Measurements from ENCODE around the gene REC8. TPM values are rescaled to one million over a fixed set of nuclear protein-coding genes. Genes with fewer than 3 reads are reported as not detected.
A peak's percentile ranks its signal among the peaks of the same experiment; 100 is the strongest.

The REC8 gene
- total and polyA plus RNA-seq, 2 of the 13 experiments (the other 11 are each of a cell fraction or from before 2014, with no cell fraction given), result 3.4 to 14.7 TPM

DNA sequence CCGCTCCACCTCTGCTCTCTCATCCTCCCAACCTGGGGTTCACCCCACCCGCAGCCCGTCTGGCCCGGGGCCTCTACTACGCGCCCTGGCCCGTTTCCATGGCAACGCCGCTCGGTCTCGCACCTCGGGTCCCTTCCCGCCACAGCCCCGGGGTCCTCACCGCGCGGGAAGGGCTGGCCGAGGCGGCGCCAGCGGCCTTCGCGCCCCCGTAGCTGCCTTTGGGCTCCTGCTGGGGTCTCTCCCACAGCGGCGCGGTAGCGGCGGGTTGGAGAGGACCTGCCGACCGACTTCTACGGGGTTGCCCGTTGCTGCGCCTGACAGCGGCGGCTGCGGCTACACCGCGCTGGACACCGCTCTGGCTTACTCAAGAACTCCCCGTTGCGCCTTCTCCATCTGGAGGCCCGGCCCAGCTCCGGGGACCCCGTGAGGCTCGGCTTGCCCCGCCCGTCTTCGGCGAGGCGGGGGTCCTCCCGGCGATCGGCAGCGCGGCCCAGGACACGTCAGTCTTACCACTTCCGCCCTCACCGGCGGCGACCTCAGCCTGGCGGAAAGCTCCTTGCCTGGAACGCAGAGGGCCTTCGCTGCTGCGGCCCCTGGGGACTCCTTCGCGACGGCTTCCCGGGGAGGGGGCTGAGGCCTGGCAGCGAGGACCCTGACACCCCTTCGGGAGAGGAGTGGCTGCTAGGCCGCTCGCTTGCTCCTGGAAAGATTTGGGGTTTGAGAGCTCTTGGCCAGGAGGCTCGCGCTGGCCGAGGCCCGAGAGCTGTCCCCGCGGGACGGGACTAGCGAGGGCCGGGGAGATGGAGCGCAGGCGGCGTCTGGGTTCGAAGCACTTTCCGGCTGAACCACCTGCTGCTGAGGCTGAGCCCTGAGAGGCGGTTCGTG is 23.5 kb downstream of the REC8 start, which contains the start of gene TM9SF1 (continued):
- TF ChIP-seq ZNF746 (CRISPR knock-in tag; IDR thresholded peaks at IDR 0.05), result no peak
- TF ChIP-seq TAF1 (CRISPR knock-in tag; IDR thresholded peaks at IDR 0.05), result peak; percentile 100
- TF ChIP-seq, protein P1, sequence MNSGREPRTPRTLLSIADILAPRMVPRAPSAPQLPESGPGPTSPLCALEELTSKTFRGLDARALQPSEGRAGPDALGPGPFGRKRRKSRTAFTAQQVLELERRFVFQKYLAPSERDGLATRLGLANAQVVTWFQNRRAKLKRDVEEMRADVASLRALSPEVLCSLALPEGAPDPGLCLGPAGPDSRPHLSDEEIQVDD (CRISPR knock-in tag; IDR thresholded peaks at IDR 0.05; ENCODE audit: borderline replicate concordance), result peak; percentile 91
- no peak for TF ChIP-seq CC2D1A (CRISPR knock-in tag; IDR thresholded peaks at IDR 0.05)
- TF ChIP-seq ZSCAN31 (CRISPR knock-in tag; IDR thresholded peaks at IDR 0.05; ENCODE audit: low read depth), result peak; percentile 100
- TF ChIP-seq, protein P2, sequence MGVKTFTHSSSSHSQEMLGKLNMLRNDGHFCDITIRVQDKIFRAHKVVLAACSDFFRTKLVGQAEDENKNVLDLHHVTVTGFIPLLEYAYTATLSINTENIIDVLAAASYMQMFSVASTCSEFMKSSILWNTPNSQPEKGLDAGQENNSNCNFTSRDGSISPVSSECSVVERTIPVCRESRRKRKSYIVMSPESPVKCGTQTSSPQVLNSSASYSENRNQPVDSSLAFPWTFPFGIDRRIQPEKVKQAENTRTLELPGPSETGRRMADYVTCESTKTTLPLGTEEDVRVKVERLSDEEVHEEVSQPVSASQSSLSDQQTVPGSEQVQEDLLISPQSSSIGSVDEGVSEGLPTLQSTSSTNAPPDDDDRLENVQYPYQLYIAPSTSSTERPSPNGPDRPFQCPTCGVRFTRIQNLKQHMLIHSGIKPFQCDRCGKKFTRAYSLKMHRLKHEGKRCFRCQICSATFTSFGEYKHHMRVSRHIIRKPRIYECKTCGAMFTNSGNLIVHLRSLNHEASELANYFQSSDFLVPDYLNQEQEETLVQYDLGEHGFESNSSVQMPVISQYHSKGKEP (CRISPR knock-in tag; IDR thresholded peaks at IDR 0.05), result peak; percentile 95
- TF ChIP-seq STAT5B (CRISPR knock-in tag; IDR thresholded peaks at IDR 0.05), result peak; percentile 72; the same call in 1 of the 2 replicates
- TF ChIP-seq ZNF737 (CRISPR knock-in tag; IDR thresholded peaks at IDR 0.05; ENCODE audit: borderline replicate concordance), result no peak
- TF ChIP-seq RFXANK (CRISPR knock-in tag; IDR thresholded peaks at IDR 0.05), result peak; percentile 85
- peak; percentile 40; the same call in 1 of the 2 replicates for TF ChIP-seq ATAD3A (CRISPR knock-in tag; IDR thresholded peaks at IDR 0.05)
- TF ChIP-seq SNAPC2 (CRISPR knock-in tag; IDR thresholded peaks at IDR 0.05), result peak; percentile 99
- TF ChIP-seq, protein P3, sequence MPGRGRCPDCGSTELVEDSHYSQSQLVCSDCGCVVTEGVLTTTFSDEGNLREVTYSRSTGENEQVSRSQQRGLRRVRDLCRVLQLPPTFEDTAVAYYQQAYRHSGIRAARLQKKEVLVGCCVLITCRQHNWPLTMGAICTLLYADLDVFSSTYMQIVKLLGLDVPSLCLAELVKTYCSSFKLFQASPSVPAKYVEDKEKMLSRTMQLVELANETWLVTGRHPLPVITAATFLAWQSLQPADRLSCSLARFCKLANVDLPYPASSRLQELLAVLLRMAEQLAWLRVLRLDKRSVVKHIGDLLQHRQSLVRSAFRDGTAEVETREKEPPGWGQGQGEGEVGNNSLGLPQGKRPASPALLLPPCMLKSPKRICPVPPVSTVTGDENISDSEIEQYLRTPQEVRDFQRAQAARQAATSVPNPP (CRISPR knock-in tag; IDR thresholded peaks at IDR 0.05), result peak; percentile 99
- TF ChIP-seq GZF1 (CRISPR knock-in tag; IDR thresholded peaks at IDR 0.05), result peak; percentile 95
- TF ChIP-seq, protein P4, sequence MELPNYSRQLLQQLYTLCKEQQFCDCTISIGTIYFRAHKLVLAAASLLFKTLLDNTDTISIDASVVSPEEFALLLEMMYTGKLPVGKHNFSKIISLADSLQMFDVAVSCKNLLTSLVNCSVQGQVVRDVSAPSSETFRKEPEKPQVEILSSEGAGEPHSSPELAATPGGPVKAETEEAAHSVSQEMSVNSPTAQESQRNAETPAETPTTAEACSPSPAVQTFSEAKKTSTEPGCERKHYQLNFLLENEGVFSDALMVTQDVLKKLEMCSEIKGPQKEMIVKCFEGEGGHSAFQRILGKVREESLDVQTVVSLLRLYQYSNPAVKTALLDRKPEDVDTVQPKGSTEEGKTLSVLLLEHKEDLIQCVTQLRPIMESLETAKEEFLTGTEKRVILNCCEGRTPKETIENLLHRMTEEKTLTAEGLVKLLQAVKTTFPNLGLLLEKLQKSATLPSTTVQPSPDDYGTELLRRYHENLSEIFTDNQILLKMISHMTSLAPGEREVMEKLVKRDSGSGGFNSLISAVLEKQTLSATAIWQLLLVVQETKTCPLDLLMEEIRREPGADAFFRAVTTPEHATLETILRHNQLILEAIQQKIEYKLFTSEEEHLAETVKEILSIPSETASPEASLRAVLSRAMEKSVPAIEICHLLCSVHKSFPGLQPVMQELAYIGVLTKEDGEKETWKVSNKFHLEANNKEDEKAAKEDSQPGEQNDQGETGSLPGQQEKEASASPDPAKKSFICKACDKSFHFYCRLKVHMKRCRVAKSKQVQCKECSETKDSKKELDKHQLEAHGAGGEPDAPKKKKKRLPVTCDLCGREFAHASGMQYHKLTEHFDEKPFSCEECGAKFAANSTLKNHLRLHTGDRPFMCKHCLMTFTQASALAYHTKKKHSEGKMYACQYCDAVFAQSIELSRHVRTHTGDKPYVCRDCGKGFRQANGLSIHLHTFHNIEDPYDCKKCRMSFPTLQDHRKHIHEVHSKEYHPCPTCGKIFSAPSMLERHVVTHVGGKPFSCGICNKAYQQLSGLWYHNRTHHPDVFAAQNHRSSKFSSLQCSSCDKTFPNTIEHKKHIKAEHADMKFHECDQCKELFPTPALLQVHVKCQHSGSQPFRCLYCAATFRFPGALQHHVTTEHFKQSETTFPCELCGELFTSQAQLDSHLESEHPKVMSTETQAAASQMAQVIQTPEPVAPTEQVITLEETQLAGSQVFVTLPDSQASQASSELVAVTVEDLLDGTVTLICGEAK (IDR thresholded peaks at IDR 0.05), result no peak; the same call in 1 of the 2 replicates
- TF ChIP-seq, protein P4 (CRISPR knock-in tag; IDR thresholded peaks at IDR 0.05), result peak; percentile 92
- TF ChIP-seq ZNF207 (IDR thresholded peaks at IDR 0.05; ENCODE audit: borderline replicate concordance), result no peak

Measured in HepG2 (cell line).